ENCODE data around the gene TRAF7.

DNA sequence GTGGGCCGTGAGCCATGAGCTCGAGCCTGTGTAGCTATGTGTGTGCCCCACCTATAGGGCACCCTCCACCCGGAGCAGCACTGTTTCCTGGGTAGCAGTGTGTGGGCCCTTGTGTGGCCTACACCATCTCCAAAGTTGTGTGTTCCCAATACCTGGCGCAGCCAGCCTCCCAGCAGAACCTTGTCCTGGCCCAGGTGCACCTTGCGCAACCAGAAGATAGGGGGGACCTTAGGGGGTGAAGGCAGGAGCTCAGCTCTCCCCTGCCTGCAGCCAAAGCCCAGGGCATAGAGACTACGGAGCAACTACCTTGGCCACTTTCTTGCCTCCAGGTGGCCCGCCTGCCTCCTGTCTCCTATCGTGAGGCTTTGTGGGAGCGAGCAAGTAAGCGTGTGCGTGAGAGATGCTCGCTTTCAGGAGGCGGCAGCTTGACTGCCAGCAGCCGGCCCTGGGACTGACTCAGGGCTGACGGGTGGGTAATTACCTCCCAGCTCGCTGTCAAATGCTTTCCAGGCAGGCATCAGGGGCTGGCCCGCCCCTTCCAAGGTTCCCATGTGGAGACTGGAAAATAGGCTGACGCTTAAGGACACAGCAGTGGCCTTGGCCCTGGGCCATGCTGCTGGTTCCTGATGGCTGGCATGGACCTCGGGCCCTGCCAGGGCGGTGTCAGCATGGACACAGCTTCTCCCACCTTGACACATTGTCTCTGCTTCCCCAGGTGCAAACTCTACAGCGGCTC lies 19.0 kb downstream of the TRAF7 start:
- TF ChIP-seq, protein P1, sequence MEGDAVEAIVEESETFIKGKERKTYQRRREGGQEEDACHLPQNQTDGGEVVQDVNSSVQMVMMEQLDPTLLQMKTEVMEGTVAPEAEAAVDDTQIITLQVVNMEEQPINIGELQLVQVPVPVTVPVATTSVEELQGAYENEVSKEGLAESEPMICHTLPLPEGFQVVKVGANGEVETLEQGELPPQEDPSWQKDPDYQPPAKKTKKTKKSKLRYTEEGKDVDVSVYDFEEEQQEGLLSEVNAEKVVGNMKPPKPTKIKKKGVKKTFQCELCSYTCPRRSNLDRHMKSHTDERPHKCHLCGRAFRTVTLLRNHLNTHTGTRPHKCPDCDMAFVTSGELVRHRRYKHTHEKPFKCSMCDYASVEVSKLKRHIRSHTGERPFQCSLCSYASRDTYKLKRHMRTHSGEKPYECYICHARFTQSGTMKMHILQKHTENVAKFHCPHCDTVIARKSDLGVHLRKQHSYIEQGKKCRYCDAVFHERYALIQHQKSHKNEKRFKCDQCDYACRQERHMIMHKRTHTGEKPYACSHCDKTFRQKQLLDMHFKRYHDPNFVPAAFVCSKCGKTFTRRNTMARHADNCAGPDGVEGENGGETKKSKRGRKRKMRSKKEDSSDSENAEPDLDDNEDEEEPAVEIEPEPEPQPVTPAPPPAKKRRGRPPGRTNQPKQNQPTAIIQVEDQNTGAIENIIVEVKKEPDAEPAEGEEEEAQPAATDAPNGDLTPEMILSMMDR (IDR thresholded peaks at IDR 0.05): no peak
- no peak for TF ChIP-seq EZH2 (IDR thresholded peaks at IDR 0.05; ENCODE audit: borderline replicate concordance, insufficient read depth, low read depth, low read length, poor library complexity, severe bottlenecking)
